SH-SY5Y (cell line): ENCODE measurements around the gene MRPL14.

Experiments
- GATA2 ChIP-seq: IDR thresholded peaks from 2 replicates; pipeline ENCODE4 v1.6.1; 2011; ENCODE audit warnings: mild to moderate bottlenecking, low read depth, low read length
- GATA3 ChIP-seq: IDR thresholded peaks from 2 replicates; pipeline ENCODE4 v1.6.1; 2011; ENCODE audit warnings: low read depth, mild to moderate bottlenecking, low read length, moderate library complexity

- TF ChIP-seq GATA2, result no peak
- no peak for TF ChIP-seq GATA3
Observed at GRCh38 chr6:44116641-44117382, 10.4 kb downstream of the MRPL14 start.
